HepG2 (cell line): ENCODE results near the gene AFF1. TPM values are rescaled to one million over a fixed set of nuclear protein-coding genes. Genes with fewer than 3 reads are reported as not detected.
A peak's percentile ranks its signal among the peaks of the same experiment; 100 is the strongest.

Source experiments
- EZH2 ChIP-seq: conservative IDR thresholded peaks from 2 replicates; pipeline ENCODE4 v1.6.1; 2012; ENCODE audit warnings: mild to moderate bottlenecking, low read depth, low read length, moderate library complexity
- FOXA1 ChIP-seq, 2 experiments: fragments of 450-650 bp in 1 of 2; sonication (generic) in 1 of 2; formaldehyde crosslinking in 1 of 2; IDR thresholded peaks; 2 replicates each; pipeline versions ENCODE4 v1.4.0 to v1.6.1; 2016 to 2020; ENCODE audit warnings: missing genetic modification reagents in 1 of 2
- HDAC1 ChIP-seq: sonication (generic); formaldehyde crosslinking; IDR thresholded peaks from 2 replicates; pipeline ENCODE4 v1.5.1; 2020; ENCODE audit warnings: mild to moderate bottlenecking, missing genetic modification reagents
- KMT2A ChIP-seq: sonication (generic); formaldehyde crosslinking; IDR thresholded peaks from 2 replicates; pipeline ENCODE4 v1.4.0; 2020; ENCODE audit warnings: missing genetic modification reagents
- KMT2B ChIP-seq: IDR thresholded peaks from 2 replicates; pipeline ENCODE4 v1.6.1; 2016; ENCODE audit warnings: missing genetic modification reagents, missing compliant biosample characterization
- NFKB2 ChIP-seq: sonication (generic); formaldehyde crosslinking; IDR thresholded peaks from 2 replicates; pipeline ENCODE4 v1.4.0; 2020; ENCODE audit warnings: missing genetic modification reagents, borderline replicate concordance
- ONECUT2 ChIP-seq: sonication (generic); formaldehyde crosslinking; IDR thresholded peaks from 2 replicates; pipeline ENCODE4 v1.4.0; 2020; ENCODE audit warnings: missing genetic modification reagents
- RFXANK ChIP-seq: IDR thresholded peaks from 2 replicates; pipeline ENCODE4 v1.6.1; 2016
- TFAP4 ChIP-seq: sonication (generic); IDR thresholded peaks from 2 replicates; pipeline ENCODE4 v1.6.1; 2016; ENCODE audit warnings: low read depth, borderline replicate concordance
- TFE3 ChIP-seq: IDR thresholded peaks from 2 replicates; pipeline ENCODE4 v1.6.1; 2016
- ZBTB10 ChIP-seq: sonication (generic); formaldehyde crosslinking; IDR thresholded peaks from 2 replicates; pipeline ENCODE4 v1.4.0; 2020; ENCODE audit warnings: missing genetic modification reagents, borderline replicate concordance
- ZFP90 ChIP-seq: sonication (generic); formaldehyde crosslinking; IDR thresholded peaks from 2 replicates; pipeline ENCODE4 v1.8.0; 2022; ENCODE audit warnings: missing genetic modification reagents, mild to moderate bottlenecking, inconsistent platforms, borderline replicate concordance
- ZMAT3 ChIP-seq: sonication (generic); formaldehyde crosslinking; conservative IDR thresholded peaks from 2 replicates; pipeline ENCODE4 v1.7.0; 2021; ENCODE audit warnings: missing genetic modification reagents
- ZNF33B ChIP-seq: sonication (generic); formaldehyde crosslinking; IDR thresholded peaks from 2 replicates; pipeline ENCODE4 v1.5.1; 2020; ENCODE audit warnings: mild to moderate bottlenecking, missing genetic modification reagents
- ZNF652 ChIP-seq: IDR thresholded peaks from 2 replicates; pipeline ENCODE4 v1.6.1; 2016; ENCODE audit warnings: low read depth, borderline replicate concordance
- ZNF710 ChIP-seq: sonication (generic); formaldehyde crosslinking; IDR thresholded peaks from 2 replicates; pipeline ENCODE4 v1.5.0; 2020; ENCODE audit warnings: mild to moderate bottlenecking, missing genetic modification reagents, borderline replicate concordance
- ZNF720 ChIP-seq: sonication (generic); formaldehyde crosslinking; IDR thresholded peaks from 2 replicates; pipeline ENCODE4 v1.4.0; 2020; ENCODE audit warnings: missing genetic modification reagents
- polyA plus RNA-seq, 8 experiments: library from polyadenylated mRNA; depleted of rRNA in 3 of 8; stranded (reverse) in 7 of 8; unstranded in 1 of 8; fragments of >200 nt; fragmentation: Illumina TruSeq in 4 of 8; extraction: Trizol in 4 of 8; gene quantifications; 2 replicates each; pipeline versions ENCODE4 v1.2.1 to v1.2.3, GENCODE V29; 2011 to 2016; ENCODE audit warnings: low read depth in 4 of 8, missing spikeins in 1 of 8, mixed read lengths in 1 of 8; ENCODE audit not compliant: insufficient read depth in 1 of 8
- total RNA-seq, 5 experiments: library from RNA; depleted of rRNA; stranded (reverse); fragments of >200 nt; fragmentation: Illumina TruSeq; extraction: Trizol; gene quantifications; 2 replicates each; pipeline ENCODE4 v1.2.3, GENCODE V29; 2016; ENCODE audit warnings: low read depth in 1 of 5
- TF ChIP-seq, protein P1 (sequence below): sonication (generic); formaldehyde crosslinking; IDR thresholded peaks from 2 replicates; pipeline ENCODE4 v1.5.1; 2020; ENCODE audit warnings: missing genetic modification reagents, mild to moderate bottlenecking, borderline replicate concordance
- TF ChIP-seq, protein P2 (sequence below): sonication (generic); formaldehyde crosslinking; IDR thresholded peaks from 2 replicates; pipeline ENCODE4 v1.4.0; 2020; ENCODE audit warnings: missing genetic modification reagents

AFF1 gene
- total and polyA plus RNA-seq, 2 of the 13 experiments (the other 11 are each of a cell fraction or from before 2014, with no cell fraction given) = 15.5 to 15.9 TPM

GRCh38 chr4:86973668-86974067 is 38.9 kb downstream of the AFF1 start (continued):
- TF ChIP-seq ZNF710 (peak; percentile 77; the same call in 1 of the 2 replicates), ZBTB10 (CRISPR knock-in tag) (no peak), ZNF720 (CRISPR knock-in tag) (no peak), KMT2B (CRISPR knock-in tag) (0 out of 2 replicates have a peak, but pooled peaks have one; percentile 23), ONECUT2 (CRISPR knock-in tag) (0 out of 2 replicates have a peak, but pooled peaks have one; percentile 46), RFXANK (CRISPR knock-in tag) (no peak), HDAC1 (CRISPR knock-in tag) (peak; percentile 23; the same call in 1 of the 2 replicates), TFAP4 (0 out of 2 replicates have a peak, but pooled peaks have one; percentile 8), ZMAT3 (CRISPR knock-in tag) (no peak), ZNF33B (CRISPR knock-in tag) (no peak), FOXA1 (IDR thresholded peaks at IDR 0.05) (no peak), FOXA1 (CRISPR knock-in tag; IDR thresholded peaks at IDR 0.05) (peak; percentile 45; the same call in 1 of the 2 replicates), EZH2 (no peak), KMT2A (no peak), ZNF652 (peak; percentile 91), ZFP90 (CRISPR knock-in tag) (no peak), TFE3 (CRISPR knock-in tag) (no peak; the same call in 1 of the 2 replicates), NFKB2 (no peak)
- TF ChIP-seq, protein P1, sequence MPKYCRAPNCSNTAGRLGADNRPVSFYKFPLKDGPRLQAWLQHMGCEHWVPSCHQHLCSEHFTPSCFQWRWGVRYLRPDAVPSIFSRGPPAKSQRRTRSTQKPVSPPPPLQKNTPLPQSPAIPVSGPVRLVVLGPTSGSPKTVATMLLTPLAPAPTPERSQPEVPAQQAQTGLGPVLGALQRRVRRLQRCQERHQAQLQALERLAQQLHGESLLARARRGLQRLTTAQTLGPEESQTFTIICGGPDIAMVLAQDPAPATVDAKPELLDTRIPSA (CRISPR knock-in tag) = no peak
- TF ChIP-seq, protein P2, sequence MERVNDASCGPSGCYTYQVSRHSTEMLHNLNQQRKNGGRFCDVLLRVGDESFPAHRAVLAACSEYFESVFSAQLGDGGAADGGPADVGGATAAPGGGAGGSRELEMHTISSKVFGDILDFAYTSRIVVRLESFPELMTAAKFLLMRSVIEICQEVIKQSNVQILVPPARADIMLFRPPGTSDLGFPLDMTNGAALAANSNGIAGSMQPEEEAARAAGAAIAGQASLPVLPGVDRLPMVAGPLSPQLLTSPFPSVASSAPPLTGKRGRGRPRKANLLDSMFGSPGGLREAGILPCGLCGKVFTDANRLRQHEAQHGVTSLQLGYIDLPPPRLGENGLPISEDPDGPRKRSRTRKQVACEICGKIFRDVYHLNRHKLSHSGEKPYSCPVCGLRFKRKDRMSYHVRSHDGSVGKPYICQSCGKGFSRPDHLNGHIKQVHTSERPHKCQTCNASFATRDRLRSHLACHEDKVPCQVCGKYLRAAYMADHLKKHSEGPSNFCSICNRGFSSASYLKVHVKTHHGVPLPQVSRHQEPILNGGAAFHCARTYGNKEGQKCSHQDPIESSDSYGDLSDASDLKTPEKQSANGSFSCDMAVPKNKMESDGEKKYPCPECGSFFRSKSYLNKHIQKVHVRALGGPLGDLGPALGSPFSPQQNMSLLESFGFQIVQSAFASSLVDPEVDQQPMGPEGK (CRISPR knock-in tag) = peak; percentile 62
